HG03457 (cell line): Measurements from ENCODE around the gene P3H2.

Experiments
- ATAC-seq: cut with Tn5 transposase; IDR thresholded peaks from one replicate; pipeline ENCODE4 v1.9.1; 2021; ENCODE audit warnings: moderate number of reproducible peaks; ENCODE audit not compliant: unreplicated experiment

P3H2 gene

DNA sequence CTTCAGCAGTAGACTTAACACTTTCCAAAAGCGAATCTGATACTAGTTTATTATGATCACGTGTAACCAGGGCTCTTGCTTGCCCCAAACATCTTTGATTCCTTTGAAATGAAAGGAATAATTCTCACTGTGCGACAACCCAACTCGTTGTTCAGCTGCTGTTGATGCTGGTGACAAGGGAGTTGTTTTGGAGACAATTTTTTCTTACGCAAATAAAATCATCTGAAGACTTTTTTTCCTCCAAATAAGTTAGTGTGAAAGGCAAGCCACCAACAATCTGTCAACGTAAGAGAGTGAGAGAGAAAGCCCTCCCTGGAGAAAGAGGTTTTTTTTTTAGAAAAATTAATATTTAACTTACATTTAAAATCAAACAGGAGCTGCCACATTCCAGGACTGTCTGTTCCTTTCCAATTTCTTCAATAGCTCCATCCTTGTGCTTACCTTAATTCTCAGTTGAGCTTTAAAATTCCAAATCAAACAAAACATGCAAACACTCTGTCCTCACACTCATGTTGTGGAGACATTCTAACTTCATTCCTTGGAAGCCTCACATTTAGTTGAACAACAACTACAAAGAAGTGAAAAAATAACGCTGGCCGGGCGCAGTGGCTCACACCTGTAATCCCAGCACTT, 4.9 kb upstream of the P3H2 start:
- ATAC-seq = no peak

DNA sequence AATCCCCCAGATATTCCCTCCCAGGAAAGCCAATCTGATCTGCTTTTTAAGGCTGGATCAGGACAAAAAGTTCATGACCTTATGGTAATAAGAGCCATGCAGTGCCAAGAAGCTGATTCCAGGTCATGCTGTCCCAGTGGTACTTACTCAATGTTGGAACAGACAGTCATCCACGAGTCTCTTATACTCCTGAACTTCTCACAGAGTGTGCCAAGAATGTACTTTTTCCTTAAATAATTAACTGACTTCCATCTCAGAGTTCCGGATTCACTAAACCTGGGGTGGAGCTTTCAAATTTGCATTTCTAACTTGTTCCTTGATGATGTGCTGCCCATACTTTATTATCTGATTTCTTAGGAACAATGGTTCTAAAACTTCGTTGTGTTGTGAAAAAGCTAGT, 3.4 kb upstream of the P3H2 start:
- no peak for ATAC-seq

DNA sequence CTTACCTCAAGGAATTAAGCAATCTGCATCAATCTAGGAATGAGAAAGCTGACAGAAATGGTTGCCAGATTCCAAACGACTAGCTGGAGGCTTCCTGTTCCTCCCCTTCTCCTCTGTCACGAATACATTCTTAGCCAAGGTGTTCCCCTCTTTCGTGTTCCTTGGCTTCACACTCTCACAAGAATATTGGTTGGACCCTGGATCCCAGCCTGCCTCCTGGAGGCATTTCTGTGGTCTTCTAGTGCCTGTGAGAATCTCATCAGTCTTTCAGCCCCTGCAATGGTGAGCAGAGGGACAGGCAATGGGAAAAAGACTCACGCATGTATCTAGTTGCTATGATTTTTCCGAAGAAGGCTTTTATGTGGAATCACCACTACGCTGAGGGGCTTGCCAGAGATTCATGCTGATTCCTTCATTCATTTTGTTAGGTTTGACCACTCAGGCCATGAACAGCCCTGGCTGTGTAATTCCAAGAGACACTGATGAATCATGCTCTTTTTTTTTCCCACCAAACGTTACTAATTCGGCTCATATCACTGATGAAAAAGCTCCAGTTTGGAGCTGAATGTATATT, 1.6 kb upstream of the P3H2 start:
- ATAC-seq = no peak

DNA sequence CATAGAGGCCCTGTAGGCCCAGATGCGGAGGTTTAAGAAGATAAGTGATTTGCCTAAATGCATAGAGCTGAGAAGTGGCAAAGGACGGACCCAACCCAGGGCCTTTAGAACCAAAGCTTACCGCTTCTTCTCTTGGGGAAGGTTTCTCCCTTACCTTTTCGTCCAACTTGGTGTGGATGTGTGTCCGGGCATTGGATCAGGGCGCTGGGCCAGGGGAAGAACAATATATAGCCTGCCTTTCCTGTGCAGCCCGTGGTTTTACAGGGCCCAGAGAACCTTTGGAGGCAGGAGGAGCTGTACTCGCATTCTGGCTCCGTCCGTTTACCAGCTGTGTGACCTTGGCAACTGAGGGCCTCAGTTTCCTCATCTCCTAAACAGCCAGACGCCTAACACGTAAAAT, 686 bp upstream of the P3H2 start:
- no peak for ATAC-seq

DNA sequence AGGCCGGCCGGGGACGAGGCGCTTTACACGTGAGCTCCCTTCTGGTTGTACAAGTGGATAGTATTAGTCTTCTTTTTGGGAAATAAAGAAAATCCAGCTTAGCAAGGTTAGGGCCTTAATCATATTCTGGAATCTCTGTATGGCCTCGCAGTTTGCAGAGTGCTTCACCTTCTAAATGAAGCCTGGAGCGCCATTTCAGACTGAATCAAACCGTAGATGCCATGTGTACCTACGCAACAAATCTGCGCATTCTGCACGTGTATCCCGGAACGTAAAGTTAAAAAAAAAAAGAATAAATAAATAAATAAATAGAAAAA, 322 bp upstream of the P3H2 start:
- ATAC-seq = no peak

DNA sequence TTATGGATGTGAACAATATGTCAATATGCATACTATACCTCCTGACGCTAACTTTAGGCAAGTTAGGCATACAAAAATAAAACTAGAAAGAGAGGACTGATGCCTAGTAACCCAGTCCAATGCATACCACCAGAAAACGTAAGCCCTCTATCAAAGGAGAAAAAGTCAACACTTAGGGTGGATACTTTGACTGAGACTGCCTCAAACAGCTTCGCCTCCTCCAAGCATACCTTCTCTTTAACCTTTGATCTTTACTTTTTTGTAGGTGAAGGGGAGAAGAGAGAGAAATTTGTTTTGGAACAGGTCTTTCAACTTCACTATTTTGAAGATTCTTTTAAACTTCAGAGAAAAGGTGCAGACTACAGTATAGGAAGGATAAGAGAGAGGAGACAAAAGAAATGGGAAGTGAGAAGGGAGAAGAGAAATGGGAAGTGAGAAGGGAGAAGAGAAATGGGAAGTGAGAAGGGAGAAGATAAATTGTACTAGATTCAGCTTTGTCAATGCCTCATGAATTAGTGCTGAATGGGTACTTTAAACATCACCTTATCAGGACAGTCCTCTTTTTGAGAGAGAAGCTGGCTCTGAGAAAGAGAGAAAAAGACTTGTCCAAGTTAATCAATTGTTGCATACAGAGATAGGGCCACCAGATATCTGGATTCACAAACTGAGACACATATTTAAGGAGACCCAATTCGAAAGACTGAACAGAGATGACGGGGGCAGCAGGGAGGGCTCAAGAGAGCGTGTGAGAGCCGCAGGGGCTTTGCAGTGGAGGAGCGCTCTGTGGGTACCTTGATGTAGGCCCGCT, 1.0 kb downstream of the P3H2 start:
- no peak for ATAC-seq

DNA sequence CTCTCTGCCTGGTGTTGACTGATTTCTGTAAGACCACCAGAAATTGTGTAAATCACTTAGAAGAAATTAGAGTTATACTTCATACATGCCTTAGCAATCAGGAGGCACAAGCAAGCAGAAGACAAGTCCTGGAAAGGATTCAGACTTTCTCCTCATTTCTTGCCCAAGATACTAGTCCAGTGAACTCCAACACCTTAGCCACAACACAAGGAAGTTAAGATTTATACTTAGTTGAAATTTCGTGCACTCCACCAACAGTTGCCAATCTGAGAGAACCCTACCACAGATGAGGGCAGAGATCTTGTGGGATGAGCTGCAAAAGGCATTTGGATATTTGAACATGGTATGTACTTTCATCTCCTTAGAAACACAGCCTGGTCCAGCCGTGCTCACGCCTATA, 2.3 kb downstream of the P3H2 start:
- ATAC-seq = no peak

DNA sequence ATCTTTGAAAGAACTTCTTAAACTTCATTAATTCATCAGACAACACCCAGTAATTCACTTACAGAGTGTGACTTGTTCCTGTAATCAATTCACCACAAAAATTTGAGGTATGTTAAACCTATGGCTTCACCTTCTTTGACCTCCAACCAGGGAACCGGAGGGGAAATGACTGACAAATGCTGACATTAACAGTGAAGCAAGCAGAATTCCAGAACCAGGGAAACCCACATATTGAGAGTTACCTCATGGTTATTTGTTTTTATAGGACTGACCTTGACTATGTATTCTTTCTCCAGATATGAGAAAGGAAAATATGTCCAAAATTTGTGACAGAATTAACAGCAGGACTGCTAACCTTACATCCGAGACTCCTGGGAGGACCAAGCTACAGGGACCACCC, 2.7 kb downstream of the P3H2 start:
- ATAC-seq = no peak

DNA sequence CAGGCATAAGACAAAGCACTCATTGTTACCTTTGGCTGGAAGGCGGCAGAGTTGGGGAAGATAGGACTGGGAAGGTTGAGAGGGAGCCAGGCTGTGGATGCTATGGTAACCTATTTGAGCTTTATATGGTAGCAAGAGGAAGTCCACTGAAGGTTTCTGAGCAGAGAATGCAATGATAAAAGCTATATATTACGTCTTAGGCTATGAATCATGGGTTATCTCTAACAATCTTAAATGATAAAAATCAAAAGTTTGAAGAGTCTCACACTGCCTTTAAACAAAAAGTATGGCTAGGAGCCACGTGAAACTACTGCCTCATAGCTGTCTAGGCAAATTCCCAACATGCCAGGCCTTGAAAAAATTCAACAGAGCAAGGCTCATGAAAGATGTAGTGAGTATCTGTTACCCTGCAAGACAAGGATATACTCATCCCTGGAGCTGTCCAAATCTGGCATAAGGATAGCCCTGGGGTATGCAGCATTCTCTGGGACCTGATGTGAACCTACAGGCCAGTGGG, 4.1 kb downstream of the P3H2 start:
- ATAC-seq = no peak

DNA sequence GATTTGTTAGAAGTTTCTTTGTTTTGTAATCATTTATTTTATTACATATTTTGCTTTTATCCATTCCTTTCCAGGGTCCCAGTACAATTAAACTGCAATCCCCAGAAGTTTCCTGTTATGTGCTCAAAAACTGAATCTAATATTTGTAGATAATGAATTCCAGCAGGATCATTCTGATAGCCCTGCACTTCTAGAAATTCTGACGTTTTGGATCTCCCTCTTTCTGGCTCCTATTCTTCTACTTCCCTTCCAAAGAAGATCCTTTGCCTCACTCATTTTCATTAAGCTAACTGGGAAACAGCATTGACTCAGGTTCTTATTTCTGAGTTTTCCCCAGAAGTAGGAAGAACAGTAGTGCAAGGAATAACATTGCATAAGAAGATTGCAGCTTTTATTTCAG, 9.9 kb downstream of the P3H2 start:
- ATAC-seq = no peak

DNA sequence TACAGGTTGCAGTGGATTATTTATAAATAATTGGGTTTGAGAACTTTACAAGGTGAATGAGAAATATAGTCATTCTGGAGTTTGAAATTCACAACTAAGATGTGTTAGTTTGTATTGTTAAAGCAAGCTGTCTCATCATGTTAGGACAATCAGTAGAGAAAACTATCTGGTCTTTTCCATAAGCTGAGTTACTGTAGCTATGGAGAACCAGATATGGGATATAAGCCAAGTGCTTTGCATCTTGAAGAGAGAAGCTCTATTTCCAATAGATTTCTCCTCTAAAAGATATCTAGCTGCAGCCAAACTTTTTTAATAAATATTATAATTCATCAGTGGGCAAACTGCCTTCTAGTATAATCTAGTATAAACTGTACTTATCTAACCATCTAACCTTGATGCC, 11.3 kb downstream of the P3H2 start:
- ATAC-seq = no peak

DNA sequence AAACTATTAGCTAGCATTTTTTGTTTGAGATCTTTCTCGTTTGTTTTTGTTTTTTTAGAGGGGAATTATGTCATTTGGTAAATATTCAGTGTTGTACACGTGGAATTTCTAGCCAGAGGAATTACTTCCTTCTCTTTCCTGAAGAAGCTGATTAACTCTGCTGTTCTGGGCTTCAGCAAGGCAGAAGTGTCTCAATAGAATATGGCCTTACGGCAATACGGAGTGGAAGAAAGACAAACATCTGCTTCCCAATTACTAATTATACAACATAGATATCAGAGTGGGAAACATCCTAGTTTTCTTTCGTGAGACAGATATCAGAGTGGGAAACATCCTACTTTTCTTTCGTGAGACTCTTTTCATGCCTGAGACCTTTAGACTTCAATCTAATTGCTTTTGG, 11.9 kb downstream of the P3H2 start:
- ATAC-seq = no peak

DNA sequence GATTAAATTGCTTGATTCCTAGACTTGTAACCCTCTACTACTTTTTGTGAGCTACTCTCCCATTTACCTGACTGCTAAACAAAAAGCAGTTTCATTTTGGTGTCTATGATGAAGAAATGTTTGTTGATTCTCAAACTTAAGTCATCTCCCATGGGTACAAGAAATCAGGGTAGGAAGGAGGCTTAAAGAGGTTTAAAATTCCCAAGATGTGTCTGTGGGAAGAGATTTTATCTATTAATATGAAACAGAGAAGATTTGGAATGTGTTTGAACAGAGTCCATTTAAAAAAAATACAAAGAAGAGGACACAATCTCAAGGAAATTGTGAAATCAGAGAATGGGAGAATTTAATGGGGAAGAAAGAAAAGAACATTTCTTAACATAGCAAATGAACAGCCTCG, 14.8 kb downstream of the P3H2 start:
- no peak for ATAC-seq

DNA sequence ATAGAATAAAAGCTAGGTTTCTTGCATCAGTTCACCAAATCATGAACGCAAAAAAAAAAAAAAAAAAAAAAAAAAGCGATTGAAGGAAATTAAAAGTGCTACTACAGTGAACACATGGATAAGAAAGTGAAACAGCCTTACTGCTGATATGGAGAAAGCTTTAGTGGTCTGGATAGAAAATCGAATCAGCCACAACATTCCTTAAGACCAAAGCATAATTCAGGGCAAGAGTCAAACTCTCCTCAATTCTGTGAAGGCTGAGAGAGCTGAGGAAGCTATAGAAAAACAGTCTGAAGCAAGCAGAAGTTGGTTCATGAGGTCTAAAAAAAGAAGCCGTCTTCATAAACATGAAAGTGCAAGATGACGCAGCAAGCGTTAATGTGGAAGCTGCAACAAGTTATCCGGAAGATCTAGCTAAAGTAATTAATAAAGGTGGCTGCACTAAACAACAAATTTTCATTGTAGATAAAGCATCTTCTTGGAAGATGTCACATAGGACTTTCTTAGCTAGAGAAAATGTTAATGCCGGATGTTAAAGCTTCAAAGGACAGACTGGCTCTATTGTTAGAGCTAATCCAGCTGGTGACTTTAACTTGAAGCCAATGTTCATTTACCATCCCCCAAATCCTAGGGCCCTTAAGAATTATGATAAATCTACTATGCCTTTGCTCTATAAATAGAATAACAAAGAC, 19.2 kb downstream of the P3H2 start:
- no peak for ATAC-seq

DNA sequence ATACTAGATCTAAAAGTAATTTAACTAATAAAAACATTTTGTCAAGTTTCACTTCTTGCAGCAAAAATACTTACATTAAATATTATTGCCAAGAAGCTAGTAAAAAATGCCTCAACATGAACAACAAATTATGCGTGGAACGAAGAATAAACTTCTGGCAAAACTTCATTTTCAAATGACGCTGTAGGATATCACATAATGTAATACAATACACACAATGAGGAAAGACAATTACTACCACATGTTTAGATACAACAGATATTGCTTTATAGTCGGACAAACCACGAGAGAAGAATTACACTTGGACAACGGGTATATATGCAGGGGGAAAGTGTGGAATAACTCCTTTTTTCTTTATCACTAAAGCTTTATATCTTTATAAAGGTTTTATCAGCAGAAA, 21.6 kb downstream of the P3H2 start:
- no peak for ATAC-seq

DNA sequence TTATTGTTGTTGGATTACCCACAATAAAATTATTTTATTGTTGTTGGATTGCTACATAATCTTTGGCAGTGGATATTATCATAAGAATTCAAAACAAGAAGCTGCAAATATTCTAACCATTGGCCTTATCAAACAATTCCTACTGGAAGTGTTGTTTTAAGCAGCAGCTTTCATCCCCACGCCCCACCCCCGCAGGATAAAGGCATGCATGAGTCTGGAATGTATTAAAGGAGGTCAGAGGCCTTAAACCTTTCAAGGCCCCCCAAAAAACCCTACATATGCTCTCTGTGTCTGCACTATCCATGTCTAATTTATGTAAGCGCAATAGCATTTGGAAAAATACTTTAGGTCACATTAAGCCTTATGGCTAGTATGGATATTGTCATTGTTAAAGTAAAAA, 23.1 kb downstream of the P3H2 start:
- no peak for ATAC-seq

DNA sequence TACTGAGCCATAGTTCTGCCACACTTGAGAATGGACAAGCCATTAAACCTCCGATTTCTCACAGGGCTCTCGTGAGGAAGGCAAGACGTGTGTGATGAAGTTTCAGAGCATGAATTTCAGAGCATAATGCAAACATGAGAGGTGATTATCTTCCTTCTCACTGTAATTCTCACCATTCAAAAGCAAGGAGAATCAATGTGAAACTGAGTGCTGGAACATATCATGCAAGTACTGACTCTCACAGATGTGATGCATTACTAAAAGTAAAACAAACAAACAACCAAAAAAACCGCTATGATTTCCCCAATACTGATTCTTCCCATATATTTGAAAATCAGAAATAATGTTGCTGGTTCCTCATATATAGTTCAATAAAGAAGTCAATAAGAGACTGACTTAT, 23.7 kb downstream of the P3H2 start:
- no peak for ATAC-seq

DNA sequence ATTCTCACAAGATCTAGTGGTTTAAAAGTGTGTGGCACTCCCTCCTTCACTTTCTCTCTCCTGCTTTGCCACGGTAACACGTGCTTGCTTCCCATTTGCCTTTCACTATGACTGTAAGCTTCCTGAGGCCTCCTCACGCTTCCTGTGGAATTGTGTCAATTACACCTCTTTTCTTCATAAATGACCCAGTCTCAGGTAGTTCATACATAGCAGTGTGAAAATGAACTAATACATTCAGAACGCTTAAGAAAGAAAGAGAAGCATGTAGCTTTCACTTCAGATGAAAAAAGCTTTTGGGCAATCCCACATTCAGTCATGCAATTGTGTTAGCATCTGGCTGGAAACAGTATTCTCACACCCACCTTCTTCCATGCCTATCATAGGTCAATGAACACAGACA, 24.4 kb downstream of the P3H2 start:
- ATAC-seq = no peak

DNA sequence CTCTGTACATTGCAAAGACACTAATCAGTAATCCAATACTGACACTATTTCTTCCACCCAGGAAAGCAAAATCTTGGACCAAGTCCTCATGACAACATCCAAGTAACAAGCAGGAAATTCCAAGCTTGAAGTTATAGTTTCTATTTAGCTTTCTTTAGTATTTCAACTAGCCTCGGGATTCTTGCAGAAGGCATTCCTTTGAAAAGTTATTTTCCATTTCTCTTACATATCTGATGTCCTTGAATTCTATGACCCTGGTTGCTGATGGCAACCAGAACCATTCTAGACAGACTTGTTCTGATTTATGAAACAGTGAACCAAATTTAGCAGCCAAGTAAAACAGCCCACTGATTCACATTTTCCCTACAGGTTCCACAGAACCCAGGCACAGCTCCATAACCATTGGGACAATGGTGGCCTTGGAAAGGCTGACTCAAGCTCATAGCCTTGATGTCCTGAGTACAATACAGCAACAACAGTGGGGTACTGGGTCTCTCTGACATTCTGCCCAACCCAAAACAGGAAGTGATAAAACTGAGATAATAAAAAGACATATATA, 26.5 kb downstream of the P3H2 start:
- no peak for ATAC-seq

DNA sequence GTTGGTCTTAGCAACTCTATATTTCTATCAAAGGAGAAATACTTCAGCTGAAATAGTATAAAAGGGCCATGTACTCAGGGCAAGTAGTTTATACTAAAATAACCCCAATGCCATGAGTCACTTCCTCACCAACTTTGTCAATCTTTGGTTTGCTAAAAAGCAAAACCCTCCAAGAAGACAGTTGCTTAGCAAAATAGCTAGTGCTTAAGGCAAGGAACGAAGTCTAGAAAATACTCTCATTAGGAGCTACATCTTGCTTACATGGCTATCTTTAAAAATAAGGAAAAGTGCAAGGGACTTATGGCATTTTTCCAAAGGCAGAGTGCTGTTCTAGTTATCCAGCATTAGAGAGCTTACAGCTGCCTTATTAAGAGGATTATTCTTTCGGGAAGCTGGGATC, 28.4 kb downstream of the P3H2 start:
- no peak for ATAC-seq

DNA sequence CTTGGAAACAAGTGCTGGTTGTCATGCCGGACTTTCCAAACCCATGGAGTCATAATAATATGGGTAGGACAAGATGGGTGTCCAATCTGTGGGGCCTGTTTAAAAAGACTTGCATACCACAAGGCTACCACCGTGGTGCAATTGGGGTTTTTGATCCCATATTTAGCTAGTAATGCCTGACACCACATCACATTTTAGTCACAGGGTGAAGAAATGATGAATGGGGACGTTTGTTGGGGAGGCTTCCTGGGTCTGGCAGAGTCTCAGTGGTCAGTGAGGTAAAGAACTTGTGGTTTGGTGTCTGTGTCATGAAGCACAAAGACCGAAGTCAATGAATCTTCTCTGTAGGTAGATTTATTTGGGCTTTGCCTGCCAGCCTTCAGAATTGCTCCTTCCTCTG, 31.0 kb downstream of the P3H2 start:
- ATAC-seq = no peak

DNA sequence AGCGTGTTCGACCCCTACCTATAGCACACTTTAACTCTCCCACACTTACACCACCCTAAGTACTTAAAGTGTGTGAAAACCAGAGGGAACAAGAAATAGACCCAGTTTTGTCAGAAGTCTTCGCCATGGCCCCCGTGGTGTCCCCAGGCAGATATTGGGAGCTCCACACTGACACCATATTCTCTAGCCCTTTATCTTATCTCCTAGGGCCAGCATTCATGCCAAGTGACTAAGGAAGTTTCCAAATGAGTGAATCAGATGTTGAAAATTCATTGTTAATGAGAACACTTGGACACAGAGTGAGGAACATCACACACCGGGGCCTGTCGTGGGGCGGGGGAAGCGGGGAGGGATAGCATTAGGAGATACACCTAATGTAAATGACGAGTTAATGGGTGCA, 31.8 kb downstream of the P3H2 start:
- no peak for ATAC-seq
